ENCODE measurements around the gene ATP8B3.

GRCh38 chr19:1783354-1783753, 28.7 kb downstream of the ATP8B3 start:
- TF ChIP-seq CTCF (conservative IDR thresholded peaks at IDR 0.05 in 1 of 2, IDR thresholded peaks at IDR 0.05 in 1 of 2; ENCODE audit: low read depth in 1 of 2, low read length in 2 of 2) (no peak), EZH2 (IDR thresholded peaks at IDR 0.05; ENCODE audit: low read length, missing control alignments) (no peak)

Measured in fibroblast of lung (primary cell).